Nephron progenitor cell (in vitro differentiated cells): ENCODE measurements around the gene NRIP2.

Experiments used
- DNase-seq: peaks from one replicate; pipeline ENCODE4 v3.0.0; 2021
- H3K27ac Mint-ChIP-seq: 2 replicates; pipeline ENCODE4 v1.8.0; 2021; ENCODE audit warnings: mild to moderate bottlenecking, moderate library complexity, mixed read lengths
- H3K27me3 Mint-ChIP-seq: 2 replicates; pipeline ENCODE4 v1.8.0; 2021; ENCODE audit warnings: mild to moderate bottlenecking, low read depth, mixed read lengths; ENCODE audit not compliant: poor library complexity
- H3K36me3 Mint-ChIP-seq: 2 replicates; pipeline ENCODE4 v1.8.0; 2021; ENCODE audit warnings: low read depth, mixed read lengths
- H3K4me1 Mint-ChIP-seq: 2 replicates; pipeline ENCODE4 v1.8.0; 2021; ENCODE audit warnings: mixed read lengths
- H3K4me3 Mint-ChIP-seq: 2 replicates; pipeline ENCODE4 v1.8.0; 2021; ENCODE audit warnings: mild to moderate bottlenecking, moderate library complexity, mixed read lengths
- H3K9me3 Mint-ChIP-seq: 2 replicates; pipeline ENCODE4 v1.8.0; 2021; ENCODE audit warnings: mild to moderate bottlenecking, moderate library complexity, mixed read lengths
- CTCF ChIP-seq: fragments of 200-600 bp; sonication (generic); IDR thresholded peaks from 2 replicates; pipeline ENCODE4 v1.5.0; 2021; ENCODE audit warnings: antibody characterized with exemption

NRIP2 gene

GRCh38 chr12:2806700-2807099 lies 28.1 kb downstream of the NRIP2 start:
- no peak overlapping the region for H3K4me3 Mint-ChIP-seq
- H3K27ac Mint-ChIP-seq: no peak overlapping the region
- no peaks in the 10 kb centered on the region for H3K9me3 Mint-ChIP-seq
- TF ChIP-seq CTCF: no peak
- H3K27me3 Mint-ChIP-seq: no peaks in the 10 kb centered on the region
- peaks cover 17% of the 10 kb centered on the region for H3K4me1 Mint-ChIP-seq
- H3K36me3 Mint-ChIP-seq: peaks cover 43% of the 10 kb centered on the region
- DNase-seq: no peak

GRCh38 chr12:2805143-2805520 lies 29.7 kb downstream of the NRIP2 start:
- Mint-ChIP-seq H3K27me3 (no peaks in the 10 kb centered on the region), H3K27ac (peak overlapping the region; percentile 52), H3K4me3 (no peak overlapping the region), H3K4me1 (peaks cover 9% of the 10 kb centered on the region), H3K9me3 (no peaks in the 10 kb centered on the region), H3K36me3 (peaks cover 59% of the 10 kb centered on the region)
- no peak for TF ChIP-seq CTCF
- no peak for DNase-seq

GRCh38 chr12:2804393-2805142 lies 30.3 kb downstream of the NRIP2 start:
- H3K4me3 Mint-ChIP-seq: no peak overlapping the region
- TF ChIP-seq CTCF: no peak
- H3K27me3 Mint-ChIP-seq: no peaks in the 10 kb centered on the region
- no peaks in the 10 kb centered on the region for H3K9me3 Mint-ChIP-seq
- H3K27ac Mint-ChIP-seq: peak overlapping the region; percentile 52
- peaks cover 65% of the 10 kb centered on the region for H3K36me3 Mint-ChIP-seq
- no peak for DNase-seq
- H3K4me1 Mint-ChIP-seq: peaks cover 9% of the 10 kb centered on the region

- Mint-ChIP-seq H3K9me3 (no peaks in the 10 kb centered on the region), H3K4me1 (peaks cover 9% of the 10 kb centered on the region), H3K4me3 (no peak overlapping the region), H3K36me3 (peaks cover 72% of the 10 kb centered on the region), H3K27me3 (no peaks in the 10 kb centered on the region), H3K27ac (peak overlapping the region; percentile 64)
- no peak for TF ChIP-seq CTCF
- DNase-seq: no peak
Observed at GRCh38 chr12:2803635-2804392, 31.0 kb downstream of the NRIP2 start.

- TF ChIP-seq CTCF: no peak
- H3K36me3 Mint-ChIP-seq: peaks cover 84% of the 10 kb centered on the region
- peaks cover 27% of the 10 kb centered on the region for H3K4me1 Mint-ChIP-seq
- no peaks in the 10 kb centered on the region for H3K9me3 Mint-ChIP-seq
- H3K27ac Mint-ChIP-seq: no peak overlapping the region
- no peaks in the 10 kb centered on the region for H3K27me3 Mint-ChIP-seq
- H3K4me3 Mint-ChIP-seq: no peak overlapping the region
- no peak for DNase-seq
Observed at GRCh38 chr12:2801044-2801783, 33.6 kb downstream of the NRIP2 start.
